HG03159 (cell line): ENCODE data around the gene HDAC3.
A peak's percentile ranks its signal among the peaks of the same experiment; 100 is the strongest.
"Not testable (repeated sequence)": the region's sequence is repeated elsewhere in the genome, so short reads cannot be mapped to it uniquely, and the experiment has no call there.

Source experiments
- ATAC-seq: cut with Tn5 transposase; IDR thresholded peaks from one replicate; pipeline ENCODE4 v1.9.1; 2021; ENCODE audit warnings: mild to moderate bottlenecking, moderate library complexity; ENCODE audit not compliant: unreplicated experiment

HDAC3 gene

GRCh38 chr5:141636106-141636412 is 590 bp downstream of the HDAC3 start:
- ATAC-seq, result no peak

GRCh38 chr5:141635646-141636045 is 1.0 kb downstream of the HDAC3 start:
- ATAC-seq, result no peak

- no peak for ATAC-seq
Measured at GRCh38 chr5:141634720-141635119, 1.9 kb downstream of the HDAC3 start.

GRCh38 chr5:141633871-141634561 is 2.6 kb downstream of the HDAC3 start:
- peak; percentile 61 for ATAC-seq

- no peak for ATAC-seq
Measured at GRCh38 chr5:141632650-141633049, 4.0 kb downstream of the HDAC3 start.

GRCh38 chr5:141630570-141631140 is 6.0 kb downstream of the HDAC3 start:
- ATAC-seq, result no peak

GRCh38 chr5:141628175-141628788 is 8.4 kb downstream of the HDAC3 start:
- no peak for ATAC-seq

- no peak for ATAC-seq
Measured at GRCh38 chr5:141623611-141624010, 13.0 kb downstream of the HDAC3 start.

- ATAC-seq, result peak; percentile 46
Measured at GRCh38 chr5:141623186-141623585, 13.5 kb downstream of the HDAC3 start.

- peak; percentile 82 for ATAC-seq
Measured at GRCh38 chr5:141618804-141619554, 17.7 kb downstream of the HDAC3 start, which contains the start of gene DIAPH1. TSS of gene DIAPH1 (minus strand) at chr5:141619000. CDS start at chr5:141618914, 86 bp downstream.

- peak; percentile 37 for ATAC-seq
Measured at GRCh38 chr5:141618030-141618803, 18.4 kb downstream of the HDAC3 start.

GRCh38 chr5:141617682-141618029 is 19.0 kb downstream of the HDAC3 start:
- no peak for ATAC-seq

- ATAC-seq, result no peak
Measured at GRCh38 chr5:141617128-141617527, 19.5 kb downstream of the HDAC3 start.

- no peak for ATAC-seq
Measured at GRCh38 chr5:141615991-141616720, 20.5 kb downstream of the HDAC3 start.

GRCh38 chr5:141613344-141613743 is 23.3 kb downstream of the HDAC3 start:
- ATAC-seq, result no peak

- no peak for ATAC-seq
Measured at GRCh38 chr5:141611289-141611688, 25.4 kb downstream of the HDAC3 start.

- not testable (repeated sequence) for ATAC-seq
Measured at GRCh38 chr5:141609921-141610320, 26.7 kb downstream of the HDAC3 start.

GRCh38 chr5:141609044-141609443 is 27.6 kb downstream of the HDAC3 start:
- no peak for ATAC-seq

GRCh38 chr5:141608557-141608956 is 28.1 kb downstream of the HDAC3 start:
- ATAC-seq, result no peak

- ATAC-seq, result no peak
Measured at GRCh38 chr5:141608046-141608445, 28.6 kb downstream of the HDAC3 start.
